ENCODE results near the gene PPP1R37. TPM values are rescaled to one million over a fixed set of nuclear protein-coding genes. Genes with fewer than 3 reads are reported as not detected.

Gene PPP1R37
- total and polyA plus RNA-seq, 2 of the 8 experiments (the other 6 are each of a cell fraction or from before 2014, with no cell fraction given), result 14.6 to 25.7 TPM

DNA sequence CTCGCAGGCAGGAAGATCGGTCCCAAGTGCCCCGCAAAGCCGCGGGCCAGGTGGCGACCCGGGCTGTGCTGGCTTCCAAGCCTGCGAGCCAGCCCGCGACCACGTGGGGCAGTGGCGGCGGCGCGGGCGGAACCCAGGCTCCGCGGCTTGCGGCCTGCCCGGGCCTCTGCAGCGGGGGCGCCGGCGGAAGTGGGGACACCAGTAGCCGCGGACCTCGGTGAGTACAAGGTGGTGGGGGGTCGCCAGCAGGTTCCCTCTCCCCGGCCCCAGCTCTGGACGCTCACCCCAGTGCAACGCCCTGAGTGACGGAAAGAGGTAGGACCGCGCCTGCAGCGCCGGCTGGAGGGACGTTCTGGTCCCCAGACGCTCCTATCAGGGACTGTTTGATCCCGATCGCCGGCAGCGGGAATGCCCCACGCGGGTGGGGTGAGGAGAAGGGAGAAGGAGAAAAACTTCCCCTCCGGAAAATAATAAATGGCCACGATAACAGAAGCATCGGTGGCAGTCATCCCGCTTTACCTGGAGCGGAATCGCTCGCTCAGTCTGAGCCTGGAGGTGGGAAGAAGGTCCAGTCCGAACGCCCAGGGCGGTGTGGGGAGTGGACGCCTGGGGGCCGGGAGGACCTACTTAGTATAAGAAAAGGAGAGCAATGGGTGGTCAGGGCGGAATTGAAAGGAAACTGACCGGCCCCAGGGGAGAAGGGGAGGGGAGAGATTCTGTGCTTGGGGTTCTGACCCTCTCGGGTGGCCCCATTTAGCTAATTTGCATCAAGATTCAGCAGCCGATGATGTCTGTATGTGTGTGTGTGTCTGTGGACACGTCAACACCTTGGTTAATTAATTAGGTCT lies 13.7 kb upstream of the PPP1R37 start, which contains the start of gene GEMIN7 (continued):
- TF ChIP-seq CTBP2 (IDR thresholded peaks at IDR 0.05; ENCODE audit: borderline replicate concordance, insufficient read depth, insufficient read length, low read length) (peak; percentile 63), SAP30 (IDR thresholded peaks at IDR 0.05; ENCODE audit: insufficient read depth, insufficient replicate concordance, low read length) (no peak), SP1 (IDR thresholded peaks at IDR 0.05; ENCODE audit: low read depth, low read length) (peak; percentile 46; the same call in 1 of the 2 replicates), SP4 (IDR thresholded peaks at IDR 0.05; ENCODE audit: low read length) (no peak), CBX8 (IDR thresholded peaks at IDR 0.05; ENCODE audit: borderline replicate concordance, low read depth, low read length) (no peak), SRF (IDR thresholded peaks at IDR 0.05; ENCODE audit: low read depth, low read length) (peak; percentile 65; the same call in 1 of the 2 replicates), TAF1 (IDR thresholded peaks at IDR 0.05; ENCODE audit: low read depth, low read length) (peak; percentile 90), NRF1 (IDR thresholded peaks at IDR 0.05; ENCODE audit: low read depth, low read length) (no peak), YY1 (IDR thresholded peaks at IDR 0.05; ENCODE audit: low read depth, low read length) (peak; percentile 65; the same call in 1 of the 2 replicates), CHD1 (IDR thresholded peaks at IDR 0.05; ENCODE audit: low read depth, low read length) (0 out of 2 replicates have a peak, but pooled peaks have one; percentile 21), CBX5 (IDR thresholded peaks at IDR 0.05; ENCODE audit: low read depth, low read length) (no peak), SIX5 (IDR thresholded peaks at IDR 0.05; ENCODE audit: low read depth, low read length) (peak; percentile 23; the same call in 1 of the 2 replicates), EZH2 (IDR thresholded peaks at IDR 0.05; ENCODE audit: low read depth, low read length, severe bottlenecking) (no peak)
- TF ChIP-seq, protein P1, sequence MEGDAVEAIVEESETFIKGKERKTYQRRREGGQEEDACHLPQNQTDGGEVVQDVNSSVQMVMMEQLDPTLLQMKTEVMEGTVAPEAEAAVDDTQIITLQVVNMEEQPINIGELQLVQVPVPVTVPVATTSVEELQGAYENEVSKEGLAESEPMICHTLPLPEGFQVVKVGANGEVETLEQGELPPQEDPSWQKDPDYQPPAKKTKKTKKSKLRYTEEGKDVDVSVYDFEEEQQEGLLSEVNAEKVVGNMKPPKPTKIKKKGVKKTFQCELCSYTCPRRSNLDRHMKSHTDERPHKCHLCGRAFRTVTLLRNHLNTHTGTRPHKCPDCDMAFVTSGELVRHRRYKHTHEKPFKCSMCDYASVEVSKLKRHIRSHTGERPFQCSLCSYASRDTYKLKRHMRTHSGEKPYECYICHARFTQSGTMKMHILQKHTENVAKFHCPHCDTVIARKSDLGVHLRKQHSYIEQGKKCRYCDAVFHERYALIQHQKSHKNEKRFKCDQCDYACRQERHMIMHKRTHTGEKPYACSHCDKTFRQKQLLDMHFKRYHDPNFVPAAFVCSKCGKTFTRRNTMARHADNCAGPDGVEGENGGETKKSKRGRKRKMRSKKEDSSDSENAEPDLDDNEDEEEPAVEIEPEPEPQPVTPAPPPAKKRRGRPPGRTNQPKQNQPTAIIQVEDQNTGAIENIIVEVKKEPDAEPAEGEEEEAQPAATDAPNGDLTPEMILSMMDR (IDR thresholded peaks at IDR 0.05; ENCODE audit: control extremely low read depth in 1 of 3, insufficient read depth in 1 of 3, low read depth in 1 of 3, low read length in 3 of 3), result peak in 2 of 3 experiments; percentile 6 to 34; a peak in 3 of 4 replicates
- TF ChIP-seq, protein P2, sequence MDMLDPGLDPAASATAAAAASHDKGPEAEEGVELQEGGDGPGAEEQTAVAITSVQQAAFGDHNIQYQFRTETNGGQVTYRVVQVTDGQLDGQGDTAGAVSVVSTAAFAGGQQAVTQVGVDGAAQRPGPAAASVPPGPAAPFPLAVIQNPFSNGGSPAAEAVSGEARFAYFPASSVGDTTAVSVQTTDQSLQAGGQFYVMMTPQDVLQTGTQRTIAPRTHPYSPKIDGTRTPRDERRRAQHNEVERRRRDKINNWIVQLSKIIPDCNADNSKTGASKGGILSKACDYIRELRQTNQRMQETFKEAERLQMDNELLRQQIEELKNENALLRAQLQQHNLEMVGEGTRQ (IDR thresholded peaks at IDR 0.05; ENCODE audit: low read length), result peak; percentile 79
- TF ChIP-seq, protein P3, sequence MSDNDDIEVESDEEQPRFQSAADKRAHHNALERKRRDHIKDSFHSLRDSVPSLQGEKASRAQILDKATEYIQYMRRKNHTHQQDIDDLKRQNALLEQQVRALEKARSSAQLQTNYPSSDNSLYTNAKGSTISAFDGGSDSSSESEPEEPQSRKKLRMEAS (IDR thresholded peaks at IDR 0.05), result peak; percentile 97
- TF ChIP-seq, protein P4, sequence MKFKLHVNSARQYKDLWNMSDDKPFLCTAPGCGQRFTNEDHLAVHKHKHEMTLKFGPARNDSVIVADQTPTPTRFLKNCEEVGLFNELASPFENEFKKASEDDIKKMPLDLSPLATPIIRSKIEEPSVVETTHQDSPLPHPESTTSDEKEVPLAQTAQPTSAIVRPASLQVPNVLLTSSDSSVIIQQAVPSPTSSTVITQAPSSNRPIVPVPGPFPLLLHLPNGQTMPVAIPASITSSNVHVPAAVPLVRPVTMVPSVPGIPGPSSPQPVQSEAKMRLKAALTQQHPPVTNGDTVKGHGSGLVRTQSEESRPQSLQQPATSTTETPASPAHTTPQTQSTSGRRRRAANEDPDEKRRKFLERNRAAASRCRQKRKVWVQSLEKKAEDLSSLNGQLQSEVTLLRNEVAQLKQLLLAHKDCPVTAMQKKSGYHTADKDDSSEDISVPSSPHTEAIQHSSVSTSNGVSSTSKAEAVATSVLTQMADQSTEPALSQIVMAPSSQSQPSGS (IDR thresholded peaks at IDR 0.05; ENCODE audit: low read length), result no peak
